Pancreas (tissue), 10 donors: ENCODE measurements around the gene MMP23B. TPM values are rescaled to one million over a fixed set of nuclear protein-coding genes. Genes with fewer than 3 reads are reported as not detected.
"Not testable (repeated sequence)": the region's sequence is repeated elsewhere in the genome, so short reads cannot be mapped to it uniquely, and the experiment has no call there.

Experiments used
- ATAC-seq, 4 donors: fragments of 200-7000 bp; cut with Tn5 transposase; one replicate each; pipeline versions ENCODE4 v1.8.0 to v1.9.1; 2020; ENCODE audit warnings: mild to moderate bottlenecking in 4 of 4, moderate library complexity in 4 of 4
- DNase-seq, 6 donors: peaks; one replicate each; pipeline ENCODE4 v3.0.0-alpha.2; 2020
- FAIRE-seq: peaks from 2 replicates; lab custom pipeline; 2012; peaks lifted over from hg19 to GRCh38; lab: Jason Lieb, UNC
- H3K27ac ChIP-seq, 4 donors: fragments of 200-600 bp; sonication (generic); 1 replicate in 3 of 4; 2 replicates in 1 of 4; pipeline versions ENCODE4 v1.5.0 to v1.8.0; 2020
- H3K27me3 ChIP-seq, 4 donors: fragments of 200-600 bp; one replicate each; pipeline ENCODE4 v1.8.0; 2021
- H3K36me3 ChIP-seq, 3 donors: fragments of 200-600 bp; sonication (generic) in 1 of 3; one replicate each; pipeline versions ENCODE4 v1.5.0 to v1.8.0; 2020 to 2021
- H3K4me1 ChIP-seq, 3 donors: fragments of 200-600 bp; one replicate each; pipeline ENCODE4 v1.8.0; 2021
- H3K4me3 ChIP-seq, 4 donors: fragments of 200-600 bp; sonication (generic) in 2 of 4; one replicate each; pipeline versions ENCODE4 v1.5.0 to v1.8.0; 2020 to 2021
- H3K9me3 ChIP-seq, 4 donors: fragments of 200-600 bp; one replicate each; pipeline ENCODE4 v1.8.0; 2021
- CTCF ChIP-seq, 4 donors: fragments of 200-600 bp; sonication (generic) in 3 of 4; IDR thresholded peaks; one replicate each; pipeline versions ENCODE4 v1.5.0 to v1.8.0; 2021; ENCODE audit warnings: antibody characterized with exemption in 4 of 4
- WGBS, 2 donors: extraction: QIAGEN DNeasy Blood & Tissue Kit; methylation state at CpG; one replicate each; pipeline ENCODE4 v1.1.7; 2013; 5-methylcytosine and 5-hydroxymethylcytosine counted together
- intact Hi-C, 3 donors: fragments of 100-400 bp; cut with DNase I; formaldehyde crosslinking; loops; one replicate each; pipeline versions ENCODE4 v1.11.1 to v1.14.2; 2022
- polyA plus RNA-seq, 2 donors: library from polyadenylated mRNA; stranded (reverse); fragments of 200-250 nt; gene quantifications; one replicate each; pipeline ENCODE4 v1.2.3, GENCODE V29; 2013
- total RNA-seq, 6 donors: library from RNA; stranded (reverse); fragmentation: NEBNext Ultra II Directional in 4 of 6; extraction: Animal tissue kit (Norgen Biotek cat#: 25700) in 4 of 6; gene quantifications; one replicate each; pipeline versions ENCODE4 v1.2.1 to v1.2.4, GENCODE V29; 2021 to 2023
- donor health status: healthy with polysubstance abuse.
- donor health status: DM: no; HTN: no; CAD: no; lungs with moderate emphysema.
- donor health status: DM: no; HTN: no; CAD: no.
- donor health status: control.
- donor health status: control.
- donor health status: Bipolar disorder and iron deficiency.
- donor health status: DM: yes; HTN: yes; CAD: no.
- donor health status: DM: no; HTN: no; CAD: no.
- donor health status: DM: no; HTN: no; CAD: no.
- donor health status: DM: yes; HTN: yes; CAD: no.

Gene MMP23B
- total and polyA plus RNA-seq, 8 donors = 0.46 to 12.3 (median 1.6) TPM

- no peaks in the 10 kb centered on the region for H3K9me3 ChIP-seq
- no peak overlapping the region for H3K27ac ChIP-seq
- WGBS, 2 donors = 90 to 91% methylated on average over 27 of the region's 27 CpGs
- no peak overlapping the region for H3K4me3 ChIP-seq
- FAIRE-seq = no peak
- no peaks in the 10 kb centered on the region for H3K4me1 ChIP-seq
- H3K36me3 ChIP-seq = peaks cover 0 to under 1% (median 0%) of the 10 kb centered on the region in 3 donors
- no peak for TF ChIP-seq CTCF (IDR thresholded peaks at IDR 0.05)
- intact Hi-C loops = no loop called here
- peak in 1 of 6 donors; percentile 51 for DNase-seq
- H3K27me3 ChIP-seq = no peaks in the 10 kb centered on the region
- ATAC-seq = no peak
Measured at GRCh38 chr1:1671365-1672119, 39.6 kb downstream of the MMP23B start.

- H3K36me3 ChIP-seq = no peaks in the 10 kb centered on the region
- WGBS, 2 donors = 90 to 94% methylated on average over 25 of the region's 25 CpGs
Measured at GRCh38 chr1:1672181-1672965, 40.4 kb downstream of the MMP23B start.

GRCh38 chr1:1674806-1675205 is 42.8 kb downstream of the MMP23B start:
- H3K27ac ChIP-seq, ATAC-seq, H3K27me3 ChIP-seq, H3K36me3 ChIP-seq, H3K9me3 ChIP-seq, H3K4me3 ChIP-seq, intact Hi-C loops, FAIRE-seq, H3K4me1 ChIP-seq: not testable (repeated sequence)
- WGBS, 2 donors = 87 to 91% methylated on average over 13 to 20 of the region's 21 CpGs
- peak in 1 of 6 donors; percentile 23 for DNase-seq

More at GRCh38 chr1:1672181-1672965, 40.4 kb downstream of the MMP23B start:
- intact Hi-C loops = no loop called here
- H3K4me1 ChIP-seq = no peaks in the 10 kb centered on the region
- ATAC-seq (no peak), FAIRE-seq (no peak), DNase-seq (peak in 1 of 6 donors; percentile 32)
- H3K27ac ChIP-seq = no peak overlapping the region
- no peaks in the 10 kb centered on the region for H3K9me3 ChIP-seq
- H3K27me3 ChIP-seq = no peaks in the 10 kb centered on the region
- no peak overlapping the region for H3K4me3 ChIP-seq
- TF ChIP-seq CTCF (IDR thresholded peaks at IDR 0.05) = no peak

GRCh38 chr1:1675218-1675617 is 43.2 kb downstream of the MMP23B start:
- ATAC-seq, H3K9me3 ChIP-seq, intact Hi-C loops, H3K4me3 ChIP-seq, H3K36me3 ChIP-seq, FAIRE-seq, H3K4me1 ChIP-seq, H3K27me3 ChIP-seq, H3K27ac ChIP-seq: not testable (repeated sequence)
- 96 to 97% methylated on average over 6 to 17 of the region's 18 CpGs for WGBS, 2 donors
- peak in 1 of 6 donors; percentile 12 for DNase-seq

- H3K9me3 ChIP-seq, H3K36me3 ChIP-seq, H3K27ac ChIP-seq, FAIRE-seq, ATAC-seq, H3K4me3 ChIP-seq, H3K27me3 ChIP-seq, intact Hi-C loops, H3K4me1 ChIP-seq, DNase-seq: not testable (repeated sequence)
- 80 to 90% methylated on average over 3 to 8 of the region's 21 CpGs for WGBS, 2 donors
Measured at GRCh38 chr1:1676087-1676486, 44.1 kb downstream of the MMP23B start.

GRCh38 chr1:1677718-1678580 is 46.0 kb downstream of the MMP23B start:
- Histone ChIP-seq H3K27ac (peak overlapping the region in 1 of 4 donors; percentile 2), H3K9me3 (no peaks in the 10 kb centered on the region), H3K4me3 (no peak overlapping the region), H3K4me1 (peaks cover 0 to 3% (median 0%) of the 10 kb centered on the region in 3 donors), H3K36me3 (no peaks in the 10 kb centered on the region), H3K27me3 (no peaks in the 10 kb centered on the region)
- TF ChIP-seq CTCF (IDR thresholded peaks at IDR 0.05) = no peak
- intact Hi-C loops = no loop called here
- DNase-seq (peak in 2 of 6 donors; percentile 15 to 49), FAIRE-seq (no peak), ATAC-seq (peak in 1 of 4 donors; percentile 5)
- WGBS, 2 donors = 87% methylated on average over 38 to 39 of the region's 39 CpGs
